Thyroid gland (tissue), 4 donors: ENCODE measurements around the gene GOLIM4. TPM values are rescaled to one million over a fixed set of nuclear protein-coding genes. Genes with fewer than 3 reads are reported as not detected.

ENCODE experiments used
- DNase-seq, 2 donors: peaks; one replicate each; pipeline ENCODE4 v3.0.0-alpha.2; 2019
- H3K27ac ChIP-seq, 3 donors: fragments of 200-600 bp; sonication (generic); 1 replicate in 2 of 3; 2 replicates in 1 of 3; pipeline ENCODE4 v1.5.1; 2016 to 2019; ENCODE audit warnings: mild to moderate bottlenecking in 1 of 3, moderate library complexity in 1 of 3
- H3K27me3 ChIP-seq: fragments of 200-600 bp; sonication (generic); one replicate; pipeline ENCODE4 v1.5.1; 2019
- H3K36me3 ChIP-seq, 2 donors: fragments of 200-600 bp; sonication (generic); one replicate each; pipeline ENCODE4 v1.5.1; 2016 to 2019
- H3K4me1 ChIP-seq, 2 donors: fragments of 200-600 bp; sonication (generic); one replicate each; pipeline ENCODE4 v1.5.1; 2017 to 2019
- H3K4me3 ChIP-seq, 3 donors: fragments of 200-600 bp; sonication (generic); replicated peaks in 1 of 3; 1 replicate in 2 of 3; 2 replicates in 1 of 3; pipeline ENCODE4 v1.5.1; 2016; ENCODE audit warnings: mild to moderate bottlenecking in 1 of 3
- H3K9me3 ChIP-seq: fragments of 200-600 bp; sonication (generic); one replicate; pipeline ENCODE4 v1.5.1; 2017
- CTCF ChIP-seq, 6 experiments: fragments of 200-600 bp in 3 of 6; fragments of 450-650 bp in 3 of 6; sonication (generic) in 3 of 6; IDR thresholded peaks; one replicate each; pipeline ENCODE4 v1.5.1; 2016 to 2019; ENCODE audit warnings: antibody characterized with exemption in 6 of 6, mild to moderate bottlenecking in 2 of 6, inconsistent platforms in 1 of 6, moderate library complexity in 1 of 6
- POLR2A ChIP-seq, 2 donors: fragments of 450-650 bp; IDR thresholded peaks; one replicate each; pipeline ENCODE4 v1.6.1; 2017; ENCODE audit warnings: antibody characterized with exemption in 2 of 2, mild to moderate bottlenecking in 2 of 2, moderate library complexity in 1 of 2
- WGBS, 2 donors: methylation state at CpG; one replicate each; pipeline ENCODE4 v1.1.5; 2017; 5-methylcytosine and 5-hydroxymethylcytosine counted together
- intact Hi-C: fragments of 100-400 bp; cut with DNase I; formaldehyde crosslinking; loops from one replicate; pipeline ENCODE4 v1.15.1; 2023
- total RNA-seq, 4 donors: library from RNA; depleted of rRNA; stranded (reverse); fragments of >200 nt; gene quantifications; one replicate each; pipeline ENCODE4 v1.2.3, GENCODE V29; 2016

GOLIM4 gene
- total RNA-seq, 4 donors from 2014 or later, result 32.2 to 41.8 (median 34.2) TPM

GRCh38 chr3:167973046-167973445, 122.7 kb downstream of the GOLIM4 start:
- Histone ChIP-seq H3K4me3 (no peak overlapping the region), H3K27ac (no peak overlapping the region), H3K4me1 (no peaks in the 10 kb centered on the region), H3K36me3 (no peaks in the 10 kb centered on the region), H3K9me3 (no peaks in the 10 kb centered on the region), H3K27me3 (no peaks in the 10 kb centered on the region)
- intact Hi-C loops, result no loop called here
- WGBS, 2 donors, result 86 to 87% methylated on average over 2 of the region's 2 CpGs
- DNase-seq, result no peak
- TF ChIP-seq CTCF (IDR thresholded peaks at IDR 0.05), result no peak
- no peak for TF ChIP-seq POLR2A (IDR thresholded peaks at IDR 0.05)

- H3K36me3 ChIP-seq, result no peaks in the 10 kb centered on the region
- intact Hi-C loops, result no loop called here
- no peak overlapping the region for H3K27ac ChIP-seq
- no peaks in the 10 kb centered on the region for H3K27me3 ChIP-seq
- 83 to 85% methylated on average over 3 of the region's 3 CpGs for WGBS, 2 donors
- no peaks in the 10 kb centered on the region for H3K9me3 ChIP-seq
- DNase-seq, result no peak
- H3K4me1 ChIP-seq, result no peaks in the 10 kb centered on the region
- no peak overlapping the region for H3K4me3 ChIP-seq
- TF ChIP-seq POLR2A (IDR thresholded peaks at IDR 0.05) (no peak), CTCF (IDR thresholded peaks at IDR 0.05) (no peak)
Measured at GRCh38 chr3:167972502-167972901, 123.2 kb downstream of the GOLIM4 start.

- Histone ChIP-seq H3K27ac (no peak overlapping the region), H3K4me3 (no peak overlapping the region), H3K27me3 (no peaks in the 10 kb centered on the region), H3K4me1 (no peaks in the 10 kb centered on the region), H3K36me3 (no peaks in the 10 kb centered on the region), H3K9me3 (no peaks in the 10 kb centered on the region)
- WGBS, 2 donors, result 90 to 94% methylated on average over 1 of the region's 1 CpG
- intact Hi-C loops, result no loop called here
- DNase-seq, result no peak
- TF ChIP-seq CTCF (IDR thresholded peaks at IDR 0.05), result no peak
- no peak for TF ChIP-seq POLR2A (IDR thresholded peaks at IDR 0.05)
Measured at GRCh38 chr3:167969548-167969947, 126.2 kb downstream of the GOLIM4 start.

- Histone ChIP-seq H3K9me3 (no peaks in the 10 kb centered on the region), H3K4me1 (no peaks in the 10 kb centered on the region), H3K4me3 (no peak overlapping the region), H3K27me3 (no peaks in the 10 kb centered on the region), H3K27ac (no peak overlapping the region), H3K36me3 (no peaks in the 10 kb centered on the region)
- TF ChIP-seq CTCF (IDR thresholded peaks at IDR 0.05) (no peak), POLR2A (IDR thresholded peaks at IDR 0.05) (no peak)
- 58 to 67% methylated on average over 3 to 5 of the region's 5 CpGs for WGBS, 2 donors
- intact Hi-C loops, result no loop called here
- DNase-seq, result no peak
Measured at GRCh38 chr3:167967257-167968036, 128.3 kb downstream of the GOLIM4 start.
